Tibial nerve (tissue), 4 donors: ENCODE data around the gene RASAL2. TPM values are rescaled to one million over a fixed set of nuclear protein-coding genes. Genes with fewer than 3 reads are reported as not detected.

ENCODE experiments used
- DNase-seq, 2 donors: peaks; one replicate each; pipeline ENCODE4 v3.0.0-alpha.2; 2019; ENCODE audit warnings: low spot score in 2 of 2
- H3K27ac ChIP-seq, 4 donors: fragments of 200-600 bp; sonication (generic) in 3 of 4; one replicate each; pipeline ENCODE4 v1.5.1; 2017 to 2019; ENCODE audit warnings: mild to moderate bottlenecking in 1 of 4
- H3K27me3 ChIP-seq, 2 donors: fragments of 200-600 bp; sonication (generic) in 1 of 2; one replicate each; pipeline versions ENCODE4 v1.5.1 to v1.6.0; 2017 to 2019
- H3K36me3 ChIP-seq, 3 donors: fragments of 200-600 bp; sonication (generic); one replicate each; pipeline ENCODE4 v1.5.1; 2018 to 2019
- H3K4me1 ChIP-seq, 4 donors: fragments of 200-600 bp; sonication (generic) in 3 of 4; one replicate each; pipeline ENCODE4 v1.5.1; 2017 to 2019
- H3K4me3 ChIP-seq, 4 donors: fragments of 200-600 bp; sonication (generic) in 3 of 4; one replicate each; pipeline ENCODE4 v1.5.1; 2017 to 2019; ENCODE audit warnings: mild to moderate bottlenecking in 1 of 4, moderate library complexity in 1 of 4
- H3K9me3 ChIP-seq, 4 donors: fragments of 200-600 bp; sonication (generic) in 3 of 4; one replicate each; pipeline ENCODE4 v1.5.1; 2017 to 2019
- CTCF ChIP-seq, 5 experiments: fragments of 200-600 bp in 3 of 5; fragments of 450-650 bp in 2 of 5; sonication (generic) in 3 of 5; IDR thresholded peaks; one replicate each; pipeline ENCODE4 v1.5.1; 2016 to 2019; ENCODE audit warnings: antibody characterized with exemption in 5 of 5, mild to moderate bottlenecking in 3 of 5, moderate library complexity in 2 of 5
- EP300 ChIP-seq, 2 donors: sonication (generic); formaldehyde crosslinking; IDR thresholded peaks; one replicate each; pipeline ENCODE4 v1.6.1; 2017; ENCODE audit warnings: antibody characterized with exemption in 2 of 2, mild to moderate bottlenecking in 1 of 2
- POLR2A ChIP-seq, 2 donors: fragments of 450-650 bp; IDR thresholded peaks; one replicate each; pipeline ENCODE4 v1.6.1; 2017; ENCODE audit warnings: antibody characterized with exemption in 2 of 2, mild to moderate bottlenecking in 2 of 2, moderate library complexity in 2 of 2
- WGBS, 2 donors: methylation state at CpG; one replicate each; pipeline ENCODE4 v1.1.5; 2018; 5-methylcytosine and 5-hydroxymethylcytosine counted together
- total RNA-seq, 4 donors: library from RNA; depleted of rRNA; stranded (reverse); fragments of >200 nt; gene quantifications; one replicate each; pipeline ENCODE4 v1.1.0, GENCODE V29; 2016

Gene RASAL2
- total RNA-seq, 4 donors from 2014 or later = 40.5 to 44.8 (median 43.0) TPM

GRCh38 chr1:178328728-178329127 lies 234.8 kb downstream of the RASAL2 start:
- no peaks in the 10 kb centered on the region for H3K36me3 ChIP-seq
- H3K9me3 ChIP-seq = no peaks in the 10 kb centered on the region
- 91 to 95% methylated on average over 3 of the region's 3 CpGs for WGBS, 2 donors
- H3K4me1 ChIP-seq = peaks cover 0 to 9% (median 0%) of the 10 kb centered on the region in 4 donors
- no peaks in the 10 kb centered on the region for H3K27me3 ChIP-seq
- TF ChIP-seq POLR2A (IDR thresholded peaks at IDR 0.05) = no peak
- no peak for TF ChIP-seq CTCF (IDR thresholded peaks at IDR 0.05)
- no peak for TF ChIP-seq EP300 (IDR thresholded peaks at IDR 0.05)
- H3K4me3 ChIP-seq = no peak overlapping the region
- DNase-seq = no peak
- no peak overlapping the region for H3K27ac ChIP-seq

GRCh38 chr1:178330153-178330552 lies 236.2 kb downstream of the RASAL2 start:
- Histone ChIP-seq H3K4me3 (no peak overlapping the region), H3K36me3 (no peaks in the 10 kb centered on the region), H3K9me3 (no peaks in the 10 kb centered on the region), H3K27ac (no peak overlapping the region), H3K27me3 (no peaks in the 10 kb centered on the region), H3K4me1 (peaks cover 0 to 9% (median 0%) of the 10 kb centered on the region in 4 donors)
- DNase-seq = no peak
- WGBS, 2 donors = 87 to 98% methylated on average over 1 of the region's 1 CpG
- TF ChIP-seq EP300 (IDR thresholded peaks at IDR 0.05) (no peak), POLR2A (IDR thresholded peaks at IDR 0.05) (no peak), CTCF (IDR thresholded peaks at IDR 0.05) (no peak)

- Histone ChIP-seq H3K4me3 (no peak overlapping the region), H3K27me3 (no peaks in the 10 kb centered on the region), H3K4me1 (peaks cover 0 to 9% (median 0%) of the 10 kb centered on the region in 4 donors), H3K36me3 (no peaks in the 10 kb centered on the region), H3K27ac (no peak overlapping the region), H3K9me3 (no peaks in the 10 kb centered on the region)
- TF ChIP-seq POLR2A (IDR thresholded peaks at IDR 0.05) = no peak
- no peak for TF ChIP-seq CTCF (IDR thresholded peaks at IDR 0.05)
- no peak for TF ChIP-seq EP300 (IDR thresholded peaks at IDR 0.05)
- DNase-seq = no peak
- 77 to 80% methylated on average over 7 of the region's 7 CpGs for WGBS, 2 donors
Observed at GRCh38 chr1:178330848-178331497, 237.1 kb downstream of the RASAL2 start.

- peak overlapping the region in 1 of 4 donors; percentile 15 for H3K27ac ChIP-seq
- DNase-seq = no peak
- H3K27me3 ChIP-seq = no peaks in the 10 kb centered on the region
- H3K4me3 ChIP-seq = no peak overlapping the region
- H3K9me3 ChIP-seq = no peaks in the 10 kb centered on the region
- no peaks in the 10 kb centered on the region for H3K36me3 ChIP-seq
- H3K4me1 ChIP-seq = peaks cover 0 to 16% (median 2%) of the 10 kb centered on the region in 4 donors
- WGBS, 2 donors = 46 to 58% methylated on average over 3 of the region's 3 CpGs
- TF ChIP-seq POLR2A (IDR thresholded peaks at IDR 0.05) = no peak
- no peak for TF ChIP-seq EP300 (IDR thresholded peaks at IDR 0.05)
- no peak for TF ChIP-seq CTCF (IDR thresholded peaks at IDR 0.05)
Observed at GRCh38 chr1:178335426-178335825, 241.5 kb downstream of the RASAL2 start.

- no peak for DNase-seq
- Histone ChIP-seq H3K9me3 (no peaks in the 10 kb centered on the region), H3K27me3 (no peaks in the 10 kb centered on the region), H3K4me3 (no peak overlapping the region), H3K27ac (peak overlapping the region in 2 of 4 donors; percentile 20 to 55), H3K4me1 (peaks cover 0 to 26% (median 10%) of the 10 kb centered on the region in 4 donors), H3K36me3 (no peaks in the 10 kb centered on the region)
- no peak for TF ChIP-seq POLR2A (IDR thresholded peaks at IDR 0.05)
- no peak for TF ChIP-seq CTCF (IDR thresholded peaks at IDR 0.05)
- no peak for TF ChIP-seq EP300 (IDR thresholded peaks at IDR 0.05)
Observed at GRCh38 chr1:178337091-178337706, 243.3 kb downstream of the RASAL2 start.
